BJ (cell line): ENCODE measurements around the gene ACOT9. TPM values are rescaled to one million over a fixed set of nuclear protein-coding genes. Genes with fewer than 3 reads are reported as not detected.

Experiments
- CTCF ChIA-PET: fragments of 350-600 bp; formaldehyde crosslinking; extraction: SDS; loops from one replicate; lab custom pipeline; 2021; ENCODE audit warnings: antibody characterized with exemption, inconsistent platforms; lab: Yijun Ruan, JAX
- POLR2A ChIA-PET: fragments of 300-600 bp; sonication (Branson Sonifier 250); formaldehyde crosslinking; extraction: SDS; loops from one replicate; lab custom pipeline; 2021; ENCODE audit warnings: antibody characterized with exemption; lab: Charles Lee
- DNase-seq: peaks from one replicate; pipeline ENCODE4 v3.0.0-alpha.2; 2011; ENCODE audit warnings: low read depth
- H3K27me3 ChIP-seq: 2 replicates; pipeline ENCODE4 v1.6.0; 2011; ENCODE audit warnings: low read length; ENCODE audit not compliant: control insufficient read depth, insufficient read depth
- H3K36me3 ChIP-seq: 2 replicates; pipeline ENCODE4 v1.5.1; 2011; ENCODE audit warnings: low read length; ENCODE audit not compliant: control insufficient read depth, insufficient read depth
- H3K4me3 ChIP-seq: 2 replicates; pipeline ENCODE4 v1.5.1; 2011; ENCODE audit warnings: low read depth, mild to moderate bottlenecking, control low read depth, low read length
- CTCF ChIP-seq: IDR thresholded peaks from 2 replicates; pipeline ENCODE4 v1.5.1; 2011; ENCODE audit warnings: low read depth, mild to moderate bottlenecking, control low read depth, inconsistent platforms, low read length, moderate library complexity; ENCODE audit not compliant: insufficient read depth
- polyA plus RNA-seq: library from polyadenylated mRNA; depleted of rRNA; stranded (reverse); fragments of >200 nt; gene quantifications from 2 replicates; pipeline ENCODE4 v1.2.3, GENCODE V29; 2011

Gene ACOT9
- polyA plus RNA-seq, 1 experiment = 27.7 TPM

GRCh38 chrX:23742174-23742696, 841 bp downstream of the ACOT9 start:
- DNase-seq = peak; percentile 25
- ChIA-PET CTCF (interaction anchor here (0.8 to 1.3 kb wide), 3 partner anchors 10 to 160 kb away, joined by 3 to 6 read pairs (median 3); no protein-coding TSS in a partner anchor), POLR2A (interaction anchor here (0.6 kb wide), 1 partner anchor 42 kb away, joined by 4 read pairs; no protein-coding TSS in a partner anchor)
- Histone ChIP-seq H3K27me3 (no peaks in the 10 kb centered on the region), H3K36me3 (no peaks in the 10 kb centered on the region), H3K4me3 (peak overlapping the region; percentile 84)
- no peak for TF ChIP-seq CTCF

- CTCF ChIA-PET = interaction anchor here (1.6 kb wide), 1 partner anchor 164 kb away, joined by 8 read pairs; no protein-coding TSS in a partner anchor
- no peaks in the 10 kb centered on the region for H3K36me3 ChIP-seq
- no peak for TF ChIP-seq CTCF
- no peak overlapping the region for H3K4me3 ChIP-seq
- H3K27me3 ChIP-seq = no peaks in the 10 kb centered on the region
- DNase-seq = no peak
- POLR2A ChIA-PET = no interaction called here
Measured at GRCh38 chrX:23737413-23737812, 5.7 kb downstream of the ACOT9 start.

- DNase-seq = no peak
- TF ChIP-seq CTCF = no peak
- ChIA-PET CTCF (no interaction called here), POLR2A (no interaction called here)
- no peaks in the 10 kb centered on the region for H3K27me3 ChIP-seq
- H3K4me3 ChIP-seq = no peak overlapping the region
- H3K36me3 ChIP-seq = no peaks in the 10 kb centered on the region
Measured at GRCh38 chrX:23736030-23736429, 7.0 kb downstream of the ACOT9 start.

- CTCF ChIA-PET = interaction anchor here (0.9 kb wide), 1 partner anchor 169 kb away, joined by 5 read pairs; no protein-coding TSS in a partner anchor
Measured at GRCh38 chrX:23732704-23733103, 10.4 kb downstream of the ACOT9 start.

GRCh38 chrX:23731951-23732350, 11.1 kb downstream of the ACOT9 start:
- DNase-seq = no peak
- POLR2A ChIA-PET = no interaction called here

More at GRCh38 chrX:23732704-23733103, 10.4 kb downstream of the ACOT9 start:
- no peak for DNase-seq
- no peaks in the 10 kb centered on the region for H3K36me3 ChIP-seq
- POLR2A ChIA-PET = no interaction called here
- H3K27me3 ChIP-seq = no peaks in the 10 kb centered on the region
- no peak for TF ChIP-seq CTCF
- H3K4me3 ChIP-seq = no peak overlapping the region

More at GRCh38 chrX:23731951-23732350, 11.1 kb downstream of the ACOT9 start:
- Histone ChIP-seq H3K4me3 (no peak overlapping the region), H3K36me3 (no peaks in the 10 kb centered on the region), H3K27me3 (no peaks in the 10 kb centered on the region)
- CTCF ChIA-PET = interaction anchor here (0.7 to 1.1 kb wide), 2 partner anchors 52 to 170 kb away, joined by 3 read pairs; no protein-coding TSS in a partner anchor
- no peak for TF ChIP-seq CTCF
